HL-60 (cell line): Measurements from ENCODE around the gene METRN.

Source experiments
- GABPA ChIP-seq: IDR thresholded peaks from 2 replicates; pipeline ENCODE4 v1.6.1; 2012; ENCODE audit warnings: low read depth
- POLR2AphosphoS5 ChIP-seq: IDR thresholded peaks from 2 replicates; pipeline ENCODE4 v1.6.1; 2012; ENCODE audit warnings: low read depth
- SPI1 ChIP-seq: IDR thresholded peaks from 2 replicates; pipeline ENCODE4 v1.6.1; 2012; ENCODE audit warnings: low read depth, mild to moderate bottlenecking, borderline replicate concordance
- TF ChIP-seq, protein P1 (sequence below): IDR thresholded peaks from one replicate; pipeline ENCODE4 v1.5.1; 2011; ENCODE audit warnings: low read length, control low read depth, inconsistent platforms; ENCODE audit not compliant: insufficient read depth
- TF ChIP-seq, protein P2 (sequence below): IDR thresholded peaks from 2 replicates; pipeline ENCODE4 v1.6.1; 2012; ENCODE audit warnings: low read depth; ENCODE audit not compliant: insufficient replicate concordance

GRCh38 chr16:677316-678190 is 37.4 kb upstream of the METRN start:
- TF ChIP-seq, protein P1, sequence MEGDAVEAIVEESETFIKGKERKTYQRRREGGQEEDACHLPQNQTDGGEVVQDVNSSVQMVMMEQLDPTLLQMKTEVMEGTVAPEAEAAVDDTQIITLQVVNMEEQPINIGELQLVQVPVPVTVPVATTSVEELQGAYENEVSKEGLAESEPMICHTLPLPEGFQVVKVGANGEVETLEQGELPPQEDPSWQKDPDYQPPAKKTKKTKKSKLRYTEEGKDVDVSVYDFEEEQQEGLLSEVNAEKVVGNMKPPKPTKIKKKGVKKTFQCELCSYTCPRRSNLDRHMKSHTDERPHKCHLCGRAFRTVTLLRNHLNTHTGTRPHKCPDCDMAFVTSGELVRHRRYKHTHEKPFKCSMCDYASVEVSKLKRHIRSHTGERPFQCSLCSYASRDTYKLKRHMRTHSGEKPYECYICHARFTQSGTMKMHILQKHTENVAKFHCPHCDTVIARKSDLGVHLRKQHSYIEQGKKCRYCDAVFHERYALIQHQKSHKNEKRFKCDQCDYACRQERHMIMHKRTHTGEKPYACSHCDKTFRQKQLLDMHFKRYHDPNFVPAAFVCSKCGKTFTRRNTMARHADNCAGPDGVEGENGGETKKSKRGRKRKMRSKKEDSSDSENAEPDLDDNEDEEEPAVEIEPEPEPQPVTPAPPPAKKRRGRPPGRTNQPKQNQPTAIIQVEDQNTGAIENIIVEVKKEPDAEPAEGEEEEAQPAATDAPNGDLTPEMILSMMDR, result no peak
- TF ChIP-seq POLR2AphosphoS5 (no peak), GABPA (no peak), SPI1 (no peak)
- TF ChIP-seq, protein P2, sequence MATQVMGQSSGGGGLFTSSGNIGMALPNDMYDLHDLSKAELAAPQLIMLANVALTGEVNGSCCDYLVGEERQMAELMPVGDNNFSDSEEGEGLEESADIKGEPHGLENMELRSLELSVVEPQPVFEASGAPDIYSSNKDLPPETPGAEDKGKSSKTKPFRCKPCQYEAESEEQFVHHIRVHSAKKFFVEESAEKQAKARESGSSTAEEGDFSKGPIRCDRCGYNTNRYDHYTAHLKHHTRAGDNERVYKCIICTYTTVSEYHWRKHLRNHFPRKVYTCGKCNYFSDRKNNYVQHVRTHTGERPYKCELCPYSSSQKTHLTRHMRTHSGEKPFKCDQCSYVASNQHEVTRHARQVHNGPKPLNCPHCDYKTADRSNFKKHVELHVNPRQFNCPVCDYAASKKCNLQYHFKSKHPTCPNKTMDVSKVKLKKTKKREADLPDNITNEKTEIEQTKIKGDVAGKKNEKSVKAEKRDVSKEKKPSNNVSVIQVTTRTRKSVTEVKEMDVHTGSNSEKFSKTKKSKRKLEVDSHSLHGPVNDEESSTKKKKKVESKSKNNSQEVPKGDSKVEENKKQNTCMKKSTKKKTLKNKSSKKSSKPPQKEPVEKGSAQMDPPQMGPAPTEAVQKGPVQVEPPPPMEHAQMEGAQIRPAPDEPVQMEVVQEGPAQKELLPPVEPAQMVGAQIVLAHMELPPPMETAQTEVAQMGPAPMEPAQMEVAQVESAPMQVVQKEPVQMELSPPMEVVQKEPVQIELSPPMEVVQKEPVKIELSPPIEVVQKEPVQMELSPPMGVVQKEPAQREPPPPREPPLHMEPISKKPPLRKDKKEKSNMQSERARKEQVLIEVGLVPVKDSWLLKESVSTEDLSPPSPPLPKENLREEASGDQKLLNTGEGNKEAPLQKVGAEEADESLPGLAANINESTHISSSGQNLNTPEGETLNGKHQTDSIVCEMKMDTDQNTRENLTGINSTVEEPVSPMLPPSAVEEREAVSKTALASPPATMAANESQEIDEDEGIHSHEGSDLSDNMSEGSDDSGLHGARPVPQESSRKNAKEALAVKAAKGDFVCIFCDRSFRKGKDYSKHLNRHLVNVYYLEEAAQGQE, result no peak
